Effector memory CD4-positive, alpha-beta T cell (primary cell): ENCODE data around the gene DROSHA.
"Not testable (repeated sequence)": the region's sequence is repeated elsewhere in the genome, so short reads cannot be mapped to it uniquely, and the experiment has no call there.

Experiments
- DNase-seq, 3 donors: peaks; one replicate each; pipeline ENCODE4 v3.0.0-alpha.2; 2020
- H3K27ac ChIP-seq: 2 replicates; pipeline ENCODE4 v1.7.0; 2013; ENCODE audit warnings: mild to moderate bottlenecking, low read length, moderate library complexity; ENCODE audit not compliant: insufficient read depth, poor library complexity, severe bottlenecking
- H3K27me3 ChIP-seq: replicated peaks from 2 replicates; pipeline ENCODE4 v1.7.0; 2013; ENCODE audit warnings: mild to moderate bottlenecking, low read length; ENCODE audit not compliant: insufficient read depth, control insufficient read depth, poor library complexity, severe bottlenecking
- H3K36me3 ChIP-seq: 2 replicates; pipeline ENCODE4 v1.7.0; 2013; ENCODE audit warnings: mild to moderate bottlenecking, low read length, moderate library complexity; ENCODE audit not compliant: control insufficient read depth, insufficient read depth
- H3K4me1 ChIP-seq: 2 replicates; pipeline ENCODE4 v1.7.0; 2013; ENCODE audit warnings: low read length, mild to moderate bottlenecking; ENCODE audit not compliant: control insufficient read depth, insufficient read depth, poor library complexity, severe bottlenecking
- H3K4me3 ChIP-seq: 2 replicates; pipeline ENCODE4 v1.7.0; 2013; ENCODE audit warnings: low read length, low read depth, mild to moderate bottlenecking; ENCODE audit not compliant: insufficient read depth, poor library complexity, severe bottlenecking
- H3K9me3 ChIP-seq: 2 replicates; pipeline ENCODE4 v1.7.0; 2013; ENCODE audit warnings: mild to moderate bottlenecking, low read length, moderate library complexity; ENCODE audit not compliant: control insufficient read depth
- total RNA-seq, 3 donors: gene quantifications; one replicate each; lab custom pipeline; 2026; lab: John Stamatoyannopoulos, UW

DROSHA gene
- total RNA-seq, result 18.3 to 48.4 (median 23.2) reads per million in 3 donors

- Histone ChIP-seq H3K9me3 (no peaks in the 10 kb centered on the region), H3K27me3 (no peaks in the 10 kb centered on the region), H3K27ac (peak within 1 kb of the TSS; percentile 68), H3K4me1 (peaks cover 10% of the 10 kb centered on the region), H3K4me3 (peak within 1 kb of the TSS; percentile 90), H3K36me3 (peaks cover 15% of the 10 kb centered on the region)
- peak; percentile 81 to 87 (median 86) for DNase-seq
Observed at GRCh38 chr5:31531888-31532547, at the start of gene DROSHA, which contains the start of gene C5orf22. DROSHA (minus strand) TSS chr5:31532093; CDS start chr5:31529059, 3,034 bp downstream. C5orf22 (plus strand) TSS chr5:31532301; CDS start chr5:31532393, 92 bp downstream.

GRCh38 chr5:31579558-31579957, 47.7 kb upstream of the DROSHA start:
- H3K4me1 ChIP-seq, result no peaks in the 10 kb centered on the region
- no peak for DNase-seq
- H3K9me3 ChIP-seq, result no peaks in the 10 kb centered on the region
- H3K36me3 ChIP-seq, result no peaks in the 10 kb centered on the region
- H3K27me3 ChIP-seq, result peaks cover 3% of the 10 kb centered on the region
- H3K4me3 ChIP-seq, result no peak overlapping the region
- H3K27ac ChIP-seq, result no peak overlapping the region

- Histone ChIP-seq H3K4me1 (no peaks in the 10 kb centered on the region), H3K9me3 (no peaks in the 10 kb centered on the region), H3K27me3 (peaks cover 3% of the 10 kb centered on the region), H3K27ac (no peak overlapping the region), H3K4me3 (no peak overlapping the region), H3K36me3 (no peaks in the 10 kb centered on the region)
- no peak for DNase-seq
Observed at GRCh38 chr5:31577438-31577837, 45.5 kb upstream of the DROSHA start.

GRCh38 chr5:31574772-31575171, 42.9 kb upstream of the DROSHA start:
- H3K27me3 ChIP-seq, result no peaks in the 10 kb centered on the region
- H3K4me1 ChIP-seq, result no peaks in the 10 kb centered on the region
- no peaks in the 10 kb centered on the region for H3K9me3 ChIP-seq
- no peak overlapping the region for H3K4me3 ChIP-seq
- H3K36me3 ChIP-seq, result no peaks in the 10 kb centered on the region
- H3K27ac ChIP-seq, result no peak overlapping the region
- no peak for DNase-seq

GRCh38 chr5:31573494-31574142, 41.7 kb upstream of the DROSHA start:
- Histone ChIP-seq H3K9me3 (no peaks in the 10 kb centered on the region), H3K4me1 (no peaks in the 10 kb centered on the region), H3K36me3 (no peaks in the 10 kb centered on the region), H3K27me3 (no peaks in the 10 kb centered on the region), H3K27ac (no peak overlapping the region), H3K4me3 (no peak overlapping the region)
- DNase-seq, result no peak

- Histone ChIP-seq H3K27me3 (no peaks in the 10 kb centered on the region), H3K4me3 (no peak overlapping the region), H3K36me3 (no peaks in the 10 kb centered on the region), H3K4me1 (no peaks in the 10 kb centered on the region), H3K9me3 (no peaks in the 10 kb centered on the region), H3K27ac (no peak overlapping the region)
- DNase-seq, result no peak
Observed at GRCh38 chr5:31569068-31569467, 37.2 kb upstream of the DROSHA start.

GRCh38 chr5:31568302-31568835, 36.5 kb upstream of the DROSHA start:
- no peak for DNase-seq
- Histone ChIP-seq H3K4me1 (no peaks in the 10 kb centered on the region), H3K27ac (no peak overlapping the region), H3K27me3 (no peaks in the 10 kb centered on the region), H3K9me3 (no peaks in the 10 kb centered on the region), H3K36me3 (no peaks in the 10 kb centered on the region), H3K4me3 (no peak overlapping the region)

- H3K36me3 ChIP-seq, H3K27ac ChIP-seq, H3K9me3 ChIP-seq, DNase-seq, H3K4me1 ChIP-seq, H3K27me3 ChIP-seq, H3K4me3 ChIP-seq: not testable (repeated sequence)
Observed at GRCh38 chr5:31566362-31566761, 34.5 kb upstream of the DROSHA start.

- Histone ChIP-seq H3K4me1 (no peaks in the 10 kb centered on the region), H3K27me3 (no peaks in the 10 kb centered on the region)
Observed at GRCh38 chr5:31563216-31563615, 31.3 kb upstream of the DROSHA start.

GRCh38 chr5:31561946-31562345, 30.1 kb upstream of the DROSHA start:
- Histone ChIP-seq H3K36me3 (peaks cover under 1% of the 10 kb centered on the region), H3K27me3 (no peaks in the 10 kb centered on the region), H3K9me3 (no peaks in the 10 kb centered on the region), H3K27ac (no peak overlapping the region), H3K4me1 (no peaks in the 10 kb centered on the region), H3K4me3 (no peak overlapping the region)
- DNase-seq, result no peak

More at GRCh38 chr5:31563216-31563615, 31.3 kb upstream of the DROSHA start:
- H3K27ac ChIP-seq, result no peak overlapping the region
- no peaks in the 10 kb centered on the region for H3K9me3 ChIP-seq
- no peak for DNase-seq
- H3K4me3 ChIP-seq, result no peak overlapping the region
- no peaks in the 10 kb centered on the region for H3K36me3 ChIP-seq
